GM18873 (cell line): Measurements from ENCODE around the gene LHX1.

ENCODE experiments used
- ATAC-seq: cut with Tn5 transposase; IDR thresholded peaks from one replicate; pipeline ENCODE4 v1.9.1; 2021; ENCODE audit warnings: mild to moderate bottlenecking, moderate library complexity, moderate number of reproducible peaks; ENCODE audit not compliant: unreplicated experiment, low FRiP score

The LHX1 gene

GRCh38 chr17:36921095-36921851 lies 16.0 kb upstream of the LHX1 start:
- ATAC-seq = no peak

GRCh38 chr17:36922175-36922574 lies 15.1 kb upstream of the LHX1 start:
- ATAC-seq = no peak

- ATAC-seq = no peak
Observed at GRCh38 chr17:36923814-36924221, 13.5 kb upstream of the LHX1 start.

GRCh38 chr17:36926226-36926625 lies 11.0 kb upstream of the LHX1 start:
- ATAC-seq = no peak

GRCh38 chr17:36926701-36927100 lies 10.6 kb upstream of the LHX1 start:
- no peak for ATAC-seq

- ATAC-seq = no peak
Observed at GRCh38 chr17:36928471-36929345, 8.6 kb upstream of the LHX1 start.

GRCh38 chr17:36929851-36930582 lies 7.3 kb upstream of the LHX1 start:
- ATAC-seq = no peak

- no peak for ATAC-seq
Observed at GRCh38 chr17:36930583-36930900, 6.7 kb upstream of the LHX1 start.

- ATAC-seq = no peak
Observed at GRCh38 chr17:36931096-36931696, 6.1 kb upstream of the LHX1 start.

GRCh38 chr17:36931697-36932382 lies 5.4 kb upstream of the LHX1 start:
- ATAC-seq = no peak

GRCh38 chr17:36932383-36932693 lies 4.9 kb upstream of the LHX1 start:
- ATAC-seq = no peak

- ATAC-seq = no peak
Observed at GRCh38 chr17:36932694-36933511, 4.4 kb upstream of the LHX1 start.

GRCh38 chr17:36933512-36934143 lies 3.6 kb upstream of the LHX1 start:
- ATAC-seq = no peak

- ATAC-seq = no peak
Observed at GRCh38 chr17:36934144-36934691, 3.1 kb upstream of the LHX1 start.

GRCh38 chr17:36934692-36935630 lies 2.3 kb upstream of the LHX1 start:
- ATAC-seq = no peak

GRCh38 chr17:36935671-36936454 lies 1.4 kb upstream of the LHX1 start:
- no peak for ATAC-seq

- ATAC-seq = no peak
Observed at GRCh38 chr17:36936455-36937000, 747 bp upstream of the LHX1 start.
